Mesendoderm (in vitro differentiated cells): ENCODE measurements around the gene ZSCAN21.

Experiments
- DNase-seq: peaks from one replicate; pipeline ENCODE4 v3.0.0; 2013
- H2AK5ac ChIP-seq: 2 replicates; pipeline ENCODE4 v1.6.1; 2013; ENCODE audit warnings: low read length, inconsistent platforms
- H2BK120ac ChIP-seq: 2 replicates; pipeline ENCODE4 v1.6.1; 2013; ENCODE audit warnings: low read depth, mild to moderate bottlenecking, low read length, moderate library complexity, mixed read lengths
- H2BK15ac ChIP-seq: replicated peaks from 2 replicates; pipeline ENCODE4 v1.6.1; 2013; ENCODE audit warnings: low read depth, mild to moderate bottlenecking, moderate library complexity
- H2BK5ac ChIP-seq: 2 replicates; pipeline ENCODE4 v1.6.1; 2013; ENCODE audit warnings: low read length, inconsistent platforms
- H3K18ac ChIP-seq: 2 replicates; pipeline ENCODE4 v1.6.1; 2013; ENCODE audit warnings: mild to moderate bottlenecking, low read length, mixed read lengths
- H3K23ac ChIP-seq: one replicate; pipeline ENCODE4 v1.6.1; 2013; ENCODE audit warnings: low read length
- H3K27ac ChIP-seq: 2 replicates; pipeline ENCODE4 v1.5.1; 2013; ENCODE audit warnings: low read depth, mild to moderate bottlenecking, inconsistent platforms, low read length, moderate library complexity
- H3K27me3 ChIP-seq: 2 replicates; pipeline ENCODE4 v1.6.1; 2013; ENCODE audit warnings: low read length, control low read depth, mild to moderate bottlenecking, inconsistent platforms; ENCODE audit not compliant: insufficient read depth, poor library complexity
- H3K36me3 ChIP-seq: 2 replicates; pipeline ENCODE4 v1.6.1; 2013; ENCODE audit warnings: low read length, inconsistent platforms; ENCODE audit not compliant: control insufficient read depth, insufficient read depth
- H3K4ac ChIP-seq: one replicate; pipeline ENCODE4 v1.6.1; 2013; ENCODE audit warnings: low read depth, mild to moderate bottlenecking, low read length, moderate library complexity
- H3K4me1 ChIP-seq: 2 replicates; pipeline ENCODE4 v1.6.1; 2013; ENCODE audit warnings: low read depth, low read length, inconsistent platforms; ENCODE audit not compliant: control insufficient read depth
- H3K4me2 ChIP-seq: 2 replicates; pipeline ENCODE4 v1.6.1; 2013; ENCODE audit warnings: low read length
- H3K4me3 ChIP-seq: 2 replicates; pipeline ENCODE4 v1.5.1; 2013; ENCODE audit warnings: mild to moderate bottlenecking, low read length
- H3K56ac ChIP-seq: one replicate; pipeline ENCODE4 v1.6.1; 2013; ENCODE audit warnings: low read length
- H3K79me1 ChIP-seq: 2 replicates; pipeline ENCODE4 v1.6.1; 2013; ENCODE audit warnings: low read length, inconsistent platforms
- H3K79me2 ChIP-seq: 2 replicates; pipeline ENCODE4 v1.6.1; 2013; ENCODE audit warnings: mild to moderate bottlenecking, low read length; ENCODE audit not compliant: control insufficient read depth, insufficient read depth
- H3K9ac ChIP-seq: 2 replicates; pipeline ENCODE4 v1.6.1; 2013; ENCODE audit warnings: low read length, inconsistent platforms
- H4K5ac ChIP-seq: one replicate; pipeline ENCODE4 v1.6.1; 2013; ENCODE audit warnings: low read length
- H4K8ac ChIP-seq: one replicate; pipeline ENCODE4 v1.6.1; 2013; ENCODE audit warnings: low read depth, mild to moderate bottlenecking, control low read depth, low read length, moderate library complexity
- WGBS: extraction: QIAGEN DNeasy Blood & Tissue Kit; methylation state at CpG from one replicate; pipeline ENCODE4 v1.1.7; 2013; ENCODE audit warnings: low lambda C conversion rate, missing lambda C conversion rate; ENCODE audit not compliant: insufficient coverage; ENCODE audit errors: extremely low coverage; 5-methylcytosine and 5-hydroxymethylcytosine counted together

ZSCAN21 gene

GRCh38 chr7:100021297-100021696, 28.3 kb upstream of the ZSCAN21 start:
- DNase-seq = no peak
- peaks cover 30% of the 10 kb centered on the region for H3K79me2 ChIP-seq
- H3K9ac ChIP-seq = no peak overlapping the region
- H4K8ac ChIP-seq = no peak overlapping the region
- H2AK5ac ChIP-seq = no peak overlapping the region
- no peak overlapping the region for H2BK15ac ChIP-seq
- H4K5ac ChIP-seq = no peak overlapping the region
- no peak overlapping the region for H3K56ac ChIP-seq
- H3K4me3 ChIP-seq = no peak overlapping the region
- H3K36me3 ChIP-seq = peaks cover 6% of the 10 kb centered on the region
- H3K79me1 ChIP-seq = peaks cover 12% of the 10 kb centered on the region
- H3K27me3 ChIP-seq = no peaks in the 10 kb centered on the region
- no CpG with 5 or more reads among the region's 3 CpGs for WGBS
- no peak overlapping the region for H2BK5ac ChIP-seq
- H3K23ac ChIP-seq = no peak overlapping the region
- H3K27ac ChIP-seq = no peak overlapping the region
- H2BK120ac ChIP-seq = no peak overlapping the region
- no peak overlapping the region for H3K4me2 ChIP-seq
- no peaks in the 10 kb centered on the region for H3K4me1 ChIP-seq
- H3K18ac ChIP-seq = no peak overlapping the region
- no peak overlapping the region for H3K4ac ChIP-seq

GRCh38 chr7:100022621-100023020, 27.0 kb upstream of the ZSCAN21 start:
- Histone ChIP-seq H3K4me3 (no peak overlapping the region), H2BK15ac (no peak overlapping the region), H3K56ac (no peak overlapping the region), H4K8ac (no peak overlapping the region), H2BK120ac (no peak overlapping the region), H3K27ac (no peak overlapping the region), H3K4me1 (no peaks in the 10 kb centered on the region), H3K36me3 (peaks cover 6% of the 10 kb centered on the region), H3K79me1 (peaks cover 10% of the 10 kb centered on the region), H2AK5ac (no peak overlapping the region), H2BK5ac (no peak overlapping the region), H3K9ac (no peak overlapping the region), H3K79me2 (peaks cover 19% of the 10 kb centered on the region), H3K23ac (no peak overlapping the region), H3K4ac (no peak overlapping the region), H3K27me3 (no peaks in the 10 kb centered on the region), H3K18ac (no peak overlapping the region), H3K4me2 (no peak overlapping the region), H4K5ac (no peak overlapping the region)
- no CpG with 5 or more reads among the region's 5 CpGs for WGBS
- DNase-seq = no peak

GRCh38 chr7:100023526-100023925, 26.0 kb upstream of the ZSCAN21 start:
- Histone ChIP-seq H3K79me1 (peaks cover 7% of the 10 kb centered on the region), H3K36me3 (peaks cover 6% of the 10 kb centered on the region), H2AK5ac (no peak overlapping the region), H3K4ac (no peak overlapping the region), H3K56ac (no peak overlapping the region), H2BK5ac (no peak overlapping the region), H3K4me3 (no peak overlapping the region), H3K27ac (no peak overlapping the region), H3K4me2 (no peak overlapping the region), H3K18ac (no peak overlapping the region), H2BK120ac (no peak overlapping the region), H3K23ac (no peak overlapping the region), H3K79me2 (peaks cover 13% of the 10 kb centered on the region), H2BK15ac (no peak overlapping the region), H3K9ac (no peak overlapping the region), H3K4me1 (no peaks in the 10 kb centered on the region), H3K27me3 (no peaks in the 10 kb centered on the region), H4K5ac (no peak overlapping the region), H4K8ac (no peak overlapping the region)
- WGBS = no CpG with 5 or more reads among the region's 12 CpGs
- DNase-seq = no peak

GRCh38 chr7:100024020-100024619, 25.5 kb upstream of the ZSCAN21 start:
- Histone ChIP-seq H3K23ac (no peak overlapping the region), H3K56ac (no peak overlapping the region), H3K4me2 (no peak overlapping the region), H3K27ac (no peak overlapping the region), H3K27me3 (no peaks in the 10 kb centered on the region), H3K4ac (no peak overlapping the region), H2BK15ac (no peak overlapping the region), H4K8ac (no peak overlapping the region), H3K36me3 (peaks cover 6% of the 10 kb centered on the region), H3K79me2 (peaks cover 8% of the 10 kb centered on the region), H3K18ac (no peak overlapping the region), H2BK5ac (no peak overlapping the region), H3K4me3 (no peak overlapping the region), H3K79me1 (peaks cover 3% of the 10 kb centered on the region), H3K4me1 (no peaks in the 10 kb centered on the region), H2AK5ac (no peak overlapping the region), H3K9ac (no peak overlapping the region), H2BK120ac (no peak overlapping the region), H4K5ac (no peak overlapping the region)
- no peak for DNase-seq
- WGBS = no CpG with 5 or more reads among the region's 12 CpGs

- Histone ChIP-seq H3K27ac (no peak overlapping the region), H2BK120ac (no peak overlapping the region), H3K4me1 (no peaks in the 10 kb centered on the region), H3K79me1 (no peaks in the 10 kb centered on the region), H3K56ac (no peak overlapping the region), H2BK5ac (no peak overlapping the region), H3K79me2 (no peaks in the 10 kb centered on the region), H2AK5ac (no peak overlapping the region), H3K18ac (no peak overlapping the region), H3K9ac (no peak overlapping the region), H3K4me2 (no peak overlapping the region), H4K8ac (no peak overlapping the region), H4K5ac (no peak overlapping the region), H3K4ac (no peak overlapping the region), H2BK15ac (no peak overlapping the region), H3K23ac (no peak overlapping the region), H3K4me3 (no peak overlapping the region), H3K36me3 (peaks cover 11% of the 10 kb centered on the region), H3K27me3 (no peaks in the 10 kb centered on the region)
- DNase-seq = no peak
- WGBS = no CpG with 5 or more reads among the region's 11 CpGs
These were observed 22.4 kb upstream of the ZSCAN21 start for GRCh38 chr7:100027197-100027596.

- Histone ChIP-seq H3K23ac (no peak overlapping the region), H2BK15ac (no peak overlapping the region), H3K27ac (no peak overlapping the region), H3K36me3 (peaks cover 7% of the 10 kb centered on the region), H3K4me1 (no peaks in the 10 kb centered on the region), H3K4ac (no peak overlapping the region), H2AK5ac (no peak overlapping the region), H2BK5ac (no peak overlapping the region), H3K56ac (no peak overlapping the region), H3K4me3 (no peak overlapping the region), H4K5ac (no peak overlapping the region), H4K8ac (no peak overlapping the region), H3K4me2 (no peak overlapping the region), H3K79me1 (no peaks in the 10 kb centered on the region), H2BK120ac (no peak overlapping the region), H3K79me2 (no peaks in the 10 kb centered on the region), H3K27me3 (no peaks in the 10 kb centered on the region), H3K9ac (no peak overlapping the region), H3K18ac (no peak overlapping the region)
- no peak for DNase-seq
- WGBS = no CpG with 5 or more reads among the region's 5 CpGs
These were observed 20.0 kb upstream of the ZSCAN21 start for GRCh38 chr7:100029596-100029995.
